Activated naive CD4-positive, alpha-beta T cell treated with Interleukin-2 at 50 U/mL for 16 hours (primary cell): ENCODE results near the gene SCD.
A peak's percentile ranks its signal among the peaks of the same experiment; 100 is the strongest.
"Not testable (repeated sequence)": the region's sequence is repeated elsewhere in the genome, so short reads cannot be mapped to it uniquely, and the experiment has no call there.

Experiments used
- DNase-seq: peaks from one replicate; pipeline ENCODE4 v3.0.0-alpha.2; 2020

SCD gene

DNA sequence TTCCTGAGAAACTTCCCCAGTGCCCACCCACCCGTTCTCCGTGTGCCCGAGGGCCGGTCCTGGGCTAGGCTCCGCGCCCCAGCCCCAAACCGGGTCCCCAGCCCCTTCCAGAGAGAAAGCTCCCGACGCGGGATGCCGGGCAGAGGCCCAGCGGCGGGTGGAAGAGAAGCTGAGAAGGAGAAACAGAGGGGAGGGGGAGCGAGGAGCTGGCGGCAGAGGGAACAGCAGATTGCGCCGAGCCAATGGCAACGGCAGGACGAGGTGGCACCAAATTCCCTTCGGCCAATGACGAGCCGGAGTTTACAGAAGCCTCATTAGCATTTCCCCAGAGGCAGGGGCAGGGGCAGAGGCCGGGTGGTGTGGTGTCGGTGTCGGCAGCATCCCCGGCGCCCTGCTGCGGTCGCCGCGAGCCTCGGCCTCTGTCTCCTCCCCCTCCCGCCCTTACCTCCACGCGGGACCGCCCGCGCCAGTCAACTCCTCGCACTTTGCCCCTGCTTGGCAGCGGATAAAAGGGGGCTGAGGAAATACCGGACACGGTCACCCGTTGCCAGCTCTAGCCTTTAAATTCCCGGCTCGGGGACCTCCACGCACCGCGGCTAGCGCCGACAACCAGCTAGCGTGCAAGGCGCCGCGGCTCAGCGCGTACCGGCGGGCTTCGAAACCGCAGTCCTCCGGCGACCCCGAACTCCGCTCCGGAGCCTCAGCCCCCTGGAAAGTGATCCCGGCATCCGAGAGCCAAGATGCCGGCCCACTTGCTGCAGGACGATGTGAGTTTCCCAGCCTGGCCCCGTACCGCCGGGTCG lies at the start of gene SCD:
Gene SCD, plus strand, starts transcription at position 469 of the 803 bp plus-strand sequence. Its CDS starts 272 bp downstream, at position 741.
- DNase-seq: peak; percentile 81

DNA sequence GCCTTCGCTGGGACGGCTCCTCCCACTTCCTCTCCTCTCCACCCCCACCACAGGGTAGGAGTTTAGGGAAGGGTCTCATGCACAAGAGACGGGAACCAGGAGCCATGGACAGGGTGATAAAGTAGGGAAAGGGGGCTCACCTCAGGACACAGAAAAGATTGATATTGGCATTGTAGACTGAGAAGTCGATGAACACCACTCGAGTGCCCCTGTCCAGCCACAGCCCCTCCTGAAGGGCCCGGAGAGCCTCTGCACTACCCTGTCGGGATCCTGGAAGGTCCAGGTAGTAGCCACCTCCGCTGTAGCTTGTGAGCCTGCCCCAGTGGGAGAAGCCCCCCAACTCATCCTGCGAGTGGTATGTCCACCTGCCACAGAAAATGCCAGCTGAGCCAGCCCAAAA lies 49.8 kb upstream of the SCD start:
- no peak for DNase-seq

DNA sequence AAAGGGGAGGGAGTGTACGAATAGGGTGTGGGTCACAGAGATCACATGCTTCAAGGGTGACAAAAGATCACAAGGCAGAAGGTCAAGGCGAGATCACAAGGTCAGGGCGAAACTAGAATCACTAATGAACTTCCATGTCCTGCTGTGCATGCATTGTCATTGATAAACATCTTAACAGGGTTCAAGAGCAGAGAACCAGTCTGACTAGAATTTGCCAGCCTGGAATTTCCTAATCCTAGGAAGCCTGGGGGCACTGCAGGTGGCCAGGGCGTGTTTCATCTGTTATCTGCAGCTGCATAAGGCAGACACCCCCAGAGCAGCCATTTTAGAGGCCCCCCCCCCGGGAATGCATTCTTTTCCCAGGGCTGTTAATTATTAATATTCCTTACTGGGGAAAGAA lies 45.9 kb upstream of the SCD start:
- DNase-seq: not testable (repeated sequence)

DNA sequence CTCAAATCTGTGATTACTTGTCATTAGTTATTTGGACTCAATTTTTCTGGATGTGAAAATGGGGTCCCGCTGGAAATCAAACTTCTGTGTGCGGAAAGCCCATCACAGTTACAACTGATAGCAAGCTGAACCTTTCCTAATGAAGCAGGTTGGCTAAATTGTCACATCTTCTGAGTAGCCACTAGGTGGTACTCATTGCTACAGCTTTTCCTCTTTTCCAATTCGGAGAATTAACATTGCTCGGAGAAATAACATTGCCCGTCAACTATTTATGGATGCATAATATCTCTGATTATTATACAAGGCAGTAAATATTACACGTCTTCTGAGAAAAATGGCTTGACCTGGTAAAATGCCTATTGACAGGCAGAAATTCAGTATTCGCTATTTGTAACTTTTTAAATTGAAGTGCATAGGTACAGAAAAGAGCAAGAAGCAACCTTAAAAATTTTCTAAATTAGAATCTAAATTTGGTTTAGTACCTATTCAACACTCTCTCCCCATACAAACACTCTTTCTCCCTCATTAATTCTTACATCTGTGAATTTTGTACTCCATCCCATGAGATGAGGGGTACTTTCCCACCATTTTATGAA lies 43.2 kb upstream of the SCD start:
- DNase-seq: no peak

DNA sequence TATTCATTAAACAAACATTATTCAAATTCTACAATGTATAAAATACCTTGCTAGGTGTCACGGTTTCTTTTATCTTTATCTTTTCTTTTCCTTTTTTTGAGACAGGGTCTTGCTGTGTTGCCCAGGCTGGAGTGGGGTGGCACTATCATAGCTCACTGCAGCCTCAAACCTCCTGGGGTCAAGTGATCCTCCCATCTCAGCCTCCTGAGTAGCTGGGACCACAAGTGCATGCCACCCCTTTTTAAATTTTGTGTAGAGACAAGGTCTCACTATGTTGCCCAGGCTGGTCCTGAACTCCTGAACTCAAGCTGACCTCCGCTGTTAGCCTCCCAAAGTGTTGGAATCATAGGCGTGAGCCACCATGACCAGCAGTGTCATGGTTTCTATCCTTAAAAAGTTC lies 42.6 kb upstream of the SCD start:
- DNase-seq: no peak

DNA sequence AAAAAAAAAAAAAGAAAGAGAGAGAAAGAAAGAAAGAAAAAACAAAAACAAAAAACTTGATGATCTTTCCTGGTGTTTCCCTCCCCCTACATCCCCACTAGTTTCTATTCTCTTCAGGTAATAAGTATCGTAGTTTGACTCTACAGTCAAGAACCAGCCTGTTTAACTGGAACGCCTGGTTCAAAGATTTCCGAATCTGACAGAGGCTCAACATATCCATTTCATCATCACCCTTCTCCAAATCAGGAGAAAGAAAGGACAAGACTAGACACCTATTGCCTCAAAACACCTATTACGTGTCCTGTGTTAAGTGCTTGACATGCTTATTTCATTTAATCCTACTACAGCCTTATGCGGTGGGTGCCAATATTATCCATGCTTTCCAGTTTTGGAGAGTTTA lies 40.2 kb upstream of the SCD start:
- DNase-seq: no peak

DNA sequence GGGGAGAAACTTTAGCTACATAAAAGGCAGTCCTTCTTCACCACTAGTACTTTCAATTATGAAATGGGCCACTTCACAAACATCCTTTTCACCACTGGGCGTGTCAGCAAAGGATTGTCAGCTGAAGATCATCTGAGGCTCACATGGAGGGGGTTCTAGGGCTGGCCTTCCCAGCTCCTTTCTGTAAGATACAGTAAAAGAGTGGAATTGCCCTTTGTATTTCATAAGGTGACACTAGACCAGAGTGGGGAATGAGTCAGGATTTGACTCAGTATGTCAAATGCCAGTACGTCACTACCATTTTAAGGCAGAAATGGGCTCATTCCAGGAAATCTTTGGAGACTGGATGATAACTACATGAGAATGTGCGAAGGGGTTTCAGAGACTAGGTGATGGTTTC lies 39.3 kb upstream of the SCD start:
- no peak for DNase-seq

DNA sequence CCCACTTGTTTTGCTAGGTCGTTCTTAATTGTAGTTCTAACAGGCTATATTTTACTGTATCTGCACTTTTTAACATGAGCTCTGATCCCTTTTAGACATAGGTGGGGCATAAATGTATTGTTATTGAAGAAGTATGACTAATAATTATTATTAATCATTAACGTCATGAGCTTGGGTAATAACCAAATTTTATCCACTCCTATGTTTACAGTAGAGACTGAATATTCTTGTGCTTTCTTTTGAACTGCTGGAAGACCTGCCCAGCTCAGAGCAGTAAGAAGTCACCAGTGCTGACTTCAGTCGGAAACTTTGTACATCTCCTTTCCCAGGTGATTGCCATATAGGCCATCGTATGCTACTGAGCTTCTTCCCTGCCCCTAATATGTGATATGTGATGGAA lies 35.7 kb upstream of the SCD start:
- no peak for DNase-seq

DNA sequence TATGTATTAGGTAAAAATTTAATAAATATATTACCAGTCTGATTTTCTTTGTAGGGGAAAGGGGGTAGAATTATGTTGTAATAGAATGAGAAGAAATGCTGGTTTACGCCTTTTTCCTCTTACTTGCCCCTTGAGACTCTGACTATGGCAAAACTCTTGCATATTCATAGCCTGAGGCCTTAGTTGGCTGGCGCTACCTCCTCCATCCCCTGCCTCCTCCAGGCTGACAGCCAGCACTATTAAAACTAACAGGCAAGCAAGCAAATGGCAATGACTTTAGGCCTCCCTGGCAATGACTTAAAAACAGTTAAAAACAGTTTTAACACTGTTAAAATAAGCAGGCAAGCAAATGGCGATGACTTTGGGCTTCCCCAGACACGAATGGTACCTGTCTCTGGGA lies 31.4 kb upstream of the SCD start:
- DNase-seq: no peak

DNA sequence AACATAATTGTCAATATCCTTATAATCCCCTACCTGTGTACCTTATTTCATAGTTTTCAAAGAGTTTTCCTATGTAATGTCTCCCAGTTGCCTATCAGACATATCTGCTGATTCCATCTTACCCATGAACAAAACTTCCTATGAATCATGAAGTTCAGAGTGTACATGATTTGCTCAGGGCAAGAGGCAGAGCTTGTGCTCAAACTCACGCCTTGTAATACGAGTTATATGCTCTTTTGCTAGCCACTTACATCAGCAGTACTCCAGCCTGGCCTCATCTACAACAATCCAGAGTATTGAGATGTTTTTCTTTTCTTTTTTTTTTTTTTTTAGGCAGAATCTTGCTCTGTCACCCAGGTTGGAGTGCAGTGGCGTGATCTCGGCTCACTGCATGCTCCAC lies 28.8 kb upstream of the SCD start:
- no peak for DNase-seq

DNA sequence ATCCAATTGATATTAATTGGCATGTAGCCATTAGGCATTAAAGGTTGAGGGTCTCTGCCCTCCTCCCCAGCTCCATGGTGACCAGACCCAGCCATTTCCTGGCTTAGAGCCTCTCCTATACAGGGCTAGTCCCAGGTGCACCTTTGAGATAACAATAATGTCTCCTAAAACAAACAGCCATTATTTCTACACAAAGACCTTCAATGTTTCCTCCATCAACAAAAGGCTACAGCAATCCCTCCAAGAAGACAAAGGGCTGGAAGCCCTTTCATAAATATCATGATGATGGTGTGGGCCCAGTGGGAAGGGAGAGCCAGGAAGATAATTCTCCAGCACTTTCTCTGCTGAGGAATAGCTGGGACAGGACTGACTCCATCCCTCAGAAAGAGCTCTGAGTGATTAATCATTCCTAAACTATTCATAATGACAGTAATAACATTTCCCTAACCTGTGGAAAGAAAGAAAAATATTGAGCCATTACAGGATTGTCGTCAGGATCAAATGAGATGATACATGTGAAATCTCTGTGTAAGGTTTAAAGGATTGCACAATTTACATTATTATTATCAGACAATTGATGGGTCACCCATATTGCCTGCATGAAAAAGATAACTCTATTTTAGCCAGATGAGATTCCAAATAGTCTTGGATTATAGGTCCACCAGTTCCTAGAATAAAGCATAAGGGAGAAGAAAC lies 27.2 kb upstream of the SCD start:
- DNase-seq: no peak

DNA sequence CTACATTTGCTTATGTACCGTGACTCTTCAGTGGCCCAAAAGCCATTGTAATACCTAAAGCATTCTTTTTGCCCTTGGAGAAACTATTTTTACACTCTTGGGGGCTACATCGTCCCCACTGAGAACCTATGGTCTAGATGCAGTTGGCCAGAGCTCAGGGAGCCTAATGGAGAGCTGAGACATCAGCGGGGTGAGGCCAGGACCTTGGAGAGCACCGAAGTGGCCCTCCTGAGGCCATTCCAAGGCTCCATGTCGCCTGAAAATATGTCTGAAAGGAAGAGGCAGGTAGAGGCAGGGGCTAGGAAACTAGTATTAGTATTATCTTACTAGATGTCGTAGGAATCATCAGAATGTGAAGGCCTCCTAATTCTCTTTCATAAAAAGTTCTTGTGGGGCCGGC lies 21.9 kb upstream of the SCD start:
- no peak for DNase-seq

DNA sequence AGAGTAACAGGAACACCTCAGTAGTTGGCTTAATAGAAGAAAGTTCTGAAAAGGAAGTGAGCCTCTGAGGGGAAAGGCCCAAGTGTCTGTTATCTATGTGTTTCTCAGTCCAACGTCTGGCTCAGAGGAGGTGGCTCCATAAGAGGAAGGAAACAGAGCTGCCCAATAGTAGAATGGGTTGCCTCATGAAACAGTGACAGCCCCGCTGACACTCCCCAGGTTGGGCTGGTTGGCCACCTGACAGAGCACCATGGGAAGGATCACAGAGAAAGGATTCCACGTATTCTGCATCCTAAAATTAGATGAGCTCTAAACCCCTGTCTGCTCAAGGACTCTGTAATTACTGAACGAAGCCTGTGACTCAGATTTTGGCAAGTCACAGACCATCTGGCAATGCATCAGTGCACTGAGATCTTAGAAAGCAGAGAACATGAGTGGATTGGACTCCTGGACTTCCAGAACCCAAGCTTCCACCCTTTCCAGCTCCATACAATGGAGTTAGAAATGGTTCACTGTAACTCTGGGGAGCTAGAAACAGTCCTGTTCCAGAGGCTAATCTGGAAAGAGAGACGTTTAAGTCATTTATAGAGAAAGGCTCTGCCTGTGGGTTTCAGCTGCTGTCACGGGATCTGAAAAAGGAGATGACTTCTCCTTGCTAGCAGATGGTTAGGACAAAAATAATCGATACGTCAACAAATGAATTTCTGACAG lies 19.9 kb upstream of the SCD start:
- DNase-seq: no peak

DNA sequence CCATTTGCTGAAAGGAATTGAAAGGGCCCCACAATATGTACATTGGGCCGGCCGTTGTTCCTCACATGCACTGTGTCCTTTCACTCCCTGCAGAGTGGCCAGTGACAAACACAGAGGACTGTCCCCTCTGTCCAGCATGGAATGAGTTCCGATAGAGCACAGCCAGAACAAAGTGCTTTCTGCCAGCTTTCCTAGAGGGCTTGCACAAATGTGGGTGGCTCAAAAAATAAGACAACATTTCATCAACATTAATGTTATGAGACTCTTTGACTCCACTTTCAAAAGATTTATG lies 19.4 kb upstream of the SCD start:
- DNase-seq: no peak

DNA sequence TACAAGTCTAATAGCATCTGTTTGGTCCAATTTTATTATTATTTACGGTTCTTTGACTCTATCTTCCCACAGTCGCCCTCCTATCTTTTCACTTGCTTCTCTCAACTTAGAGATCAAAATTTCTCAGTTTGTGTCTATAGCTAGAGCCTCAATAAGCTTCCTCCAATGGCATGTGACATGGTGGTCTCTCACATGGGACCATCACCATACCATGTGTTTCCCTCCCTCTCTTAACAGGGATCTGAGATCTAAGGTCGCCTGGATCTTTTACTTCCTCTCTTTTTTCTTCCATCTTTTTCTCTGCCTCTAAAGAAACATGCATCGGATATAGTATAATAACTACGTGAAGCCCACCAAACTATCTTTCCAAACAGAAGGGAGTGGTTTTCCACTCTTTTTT lies 18.8 kb upstream of the SCD start:
- DNase-seq: no peak

DNA sequence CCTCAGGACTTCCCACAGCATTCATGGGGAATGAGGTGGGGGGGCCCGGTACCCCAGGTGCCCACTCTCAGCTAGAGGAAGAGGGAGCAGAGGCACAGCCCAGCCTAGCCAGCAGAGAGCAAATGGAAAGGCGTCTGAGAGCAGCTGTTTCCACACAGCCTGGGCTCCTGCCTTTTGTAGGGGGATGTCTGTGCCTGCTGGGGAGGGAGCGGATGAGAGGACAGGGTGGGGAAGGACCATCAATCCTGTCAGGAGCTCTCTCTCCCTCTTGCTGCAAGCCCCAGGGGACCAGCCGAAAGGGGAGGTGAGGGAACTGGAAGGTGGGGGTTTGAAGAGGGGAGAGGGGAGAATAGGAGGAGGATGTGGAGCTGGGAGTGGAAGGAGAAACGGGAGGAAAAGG lies 17.0 kb upstream of the SCD start, which contains the start of gene PKD2L1:
Gene PKD2L1, minus strand, starts transcription at position 150 of the 400 bp plus-strand sequence. Its CDS starts 125 bp downstream, at position 25.
- no peak for DNase-seq

DNA sequence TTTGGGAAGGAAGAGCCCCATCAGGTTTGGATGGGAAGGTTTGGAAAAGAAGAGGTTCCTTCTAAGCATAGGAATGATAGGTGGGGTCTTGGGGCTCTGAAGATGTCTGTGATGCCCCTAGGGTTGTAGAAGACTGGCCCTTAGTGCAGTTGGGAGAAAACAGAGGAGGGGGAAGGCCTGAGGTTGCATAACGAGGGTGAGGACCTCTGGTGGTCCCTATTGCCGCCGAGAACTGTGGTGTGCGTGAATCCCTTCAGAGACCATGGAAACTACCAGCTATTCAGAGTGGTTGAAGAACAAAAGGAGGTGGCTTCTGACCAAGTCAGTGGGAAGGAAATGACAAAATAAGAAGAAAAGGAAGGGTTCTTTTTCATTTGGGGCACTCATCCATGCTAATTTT lies 13.9 kb upstream of the SCD start:
- no peak for DNase-seq

DNA sequence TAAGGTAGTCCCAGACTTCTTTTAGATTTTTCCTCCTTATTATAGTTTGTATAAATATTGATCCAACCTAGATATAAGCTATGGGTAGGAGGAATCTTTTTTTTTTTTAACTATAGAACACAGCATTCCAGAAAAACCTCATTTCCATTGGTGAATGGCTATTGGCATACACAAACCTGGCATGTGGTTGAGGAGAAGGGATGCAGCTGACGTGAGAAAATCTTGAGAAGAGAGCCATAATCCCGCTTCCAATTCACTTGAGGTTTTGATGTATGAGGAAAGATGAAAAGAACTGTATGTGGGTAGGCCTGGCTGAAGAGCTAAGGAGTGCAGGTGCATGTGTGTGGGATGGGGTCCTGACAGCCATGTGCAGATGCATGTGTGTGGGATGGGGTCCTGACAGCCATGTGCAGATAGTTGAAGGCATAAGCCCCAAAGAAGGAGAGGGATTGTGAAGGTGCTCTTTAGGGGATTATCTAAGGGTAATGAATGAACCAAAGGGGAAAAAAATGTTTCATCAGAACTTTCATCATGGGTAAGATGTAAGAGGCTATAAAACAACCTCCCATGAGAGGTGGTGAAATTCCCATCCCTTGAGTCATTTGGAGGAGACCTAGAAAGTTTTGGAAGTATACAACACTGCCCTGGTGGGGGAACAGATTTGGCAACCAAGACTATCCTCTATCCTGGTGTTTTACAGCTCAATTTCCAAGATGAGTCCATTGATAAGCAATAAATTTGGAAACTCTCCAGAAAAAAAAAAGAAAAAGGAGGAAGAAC lies 13.2 kb upstream of the SCD start:
- DNase-seq: no peak

DNA sequence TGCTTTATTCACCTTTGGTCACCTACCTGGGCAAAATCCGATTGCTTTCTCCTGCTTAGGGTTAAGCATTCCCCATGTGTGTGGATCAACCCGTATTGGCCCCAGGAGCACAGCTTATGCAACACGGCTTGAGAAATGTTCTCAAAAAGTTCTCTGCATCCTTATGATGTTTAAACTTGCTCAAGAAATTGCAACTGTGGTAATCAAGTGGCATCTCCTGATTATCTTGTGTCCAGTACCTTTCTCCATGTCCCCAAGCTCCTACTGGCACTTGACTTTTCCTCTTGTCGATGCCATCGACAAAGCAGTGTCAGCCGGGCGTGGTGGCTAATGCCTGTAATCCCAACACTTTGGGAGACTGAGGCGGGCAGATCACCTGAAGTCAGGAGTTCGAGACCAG lies 12.3 kb upstream of the SCD start:
- no peak for DNase-seq

DNA sequence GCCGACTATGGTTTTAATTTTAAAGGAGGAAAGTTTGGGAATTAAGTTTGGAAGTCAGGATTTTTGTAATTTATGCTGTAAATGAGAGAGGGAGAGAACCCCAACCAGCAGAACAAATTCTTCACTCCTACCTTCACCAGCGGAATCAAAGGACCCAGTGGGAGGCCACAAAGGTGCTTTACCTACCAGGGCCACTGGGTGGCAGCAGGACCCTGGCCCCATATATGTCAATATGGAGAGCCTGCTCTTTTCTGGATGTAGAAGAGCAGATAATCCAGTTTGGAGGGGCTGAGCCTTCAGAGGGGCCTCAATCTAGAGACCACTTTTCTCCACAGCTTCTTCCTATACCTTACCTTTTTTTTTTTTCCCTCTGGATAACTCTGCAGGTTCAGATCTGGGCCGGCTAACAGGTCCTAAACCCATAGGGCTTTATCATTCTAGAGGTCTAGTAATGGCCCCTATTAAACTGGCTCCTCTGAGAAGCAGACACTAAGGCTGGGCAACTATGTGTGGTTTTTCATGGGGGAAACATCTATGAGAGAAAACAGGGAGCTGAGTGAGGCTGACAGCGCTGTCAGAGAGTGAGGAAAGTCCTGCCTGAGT lies 8.5 kb upstream of the SCD start:
- DNase-seq: peak; percentile 83

DNA sequence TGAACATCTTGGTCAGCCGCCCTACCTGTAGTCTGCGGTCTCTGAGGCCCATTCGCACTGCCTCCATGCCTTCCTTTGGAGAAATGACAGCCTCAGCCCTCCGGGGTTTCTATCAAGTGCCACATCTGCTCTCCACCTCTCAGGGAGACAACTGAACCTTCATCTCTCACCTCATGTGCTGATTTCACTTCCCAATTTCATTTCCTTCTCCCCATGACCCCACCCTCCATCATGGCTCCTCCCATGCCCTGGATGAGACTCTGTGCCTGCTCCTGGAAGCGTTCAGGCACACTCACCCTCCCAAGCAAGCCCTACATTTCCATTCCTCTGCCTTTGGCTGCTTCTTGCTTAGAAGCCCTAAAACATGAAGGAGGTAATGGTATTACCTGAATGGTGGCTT lies 7.8 kb upstream of the SCD start:
- no peak for DNase-seq
